ENCODE results near the gene CEMIP.

The CEMIP gene

DNA sequence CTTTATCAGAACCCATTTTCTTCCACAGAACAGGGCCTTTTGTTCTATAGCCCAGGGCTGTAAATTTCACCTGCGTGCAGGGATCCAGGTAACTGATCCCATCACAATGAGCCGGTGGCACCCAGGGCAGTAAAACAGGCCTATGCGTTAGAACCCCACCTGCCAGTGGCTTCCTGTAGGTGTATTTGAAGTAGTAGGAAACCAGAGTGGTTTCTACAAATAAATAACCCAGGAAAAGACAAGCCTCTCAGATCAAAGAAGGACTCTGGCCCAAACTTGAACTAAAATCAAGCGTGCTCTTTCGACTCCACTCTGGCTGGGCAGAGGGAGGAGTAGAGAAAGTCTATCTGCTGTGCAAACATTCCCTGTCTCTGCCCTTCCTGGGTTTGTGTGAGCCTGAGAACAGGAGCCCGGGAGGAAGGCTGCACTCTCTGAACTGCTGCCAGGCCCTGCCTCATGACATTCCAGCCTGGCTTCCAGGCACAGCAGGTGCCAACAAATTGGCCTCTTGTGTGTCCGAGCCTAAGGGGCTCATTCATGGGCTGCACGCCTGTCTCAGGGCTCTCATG lies 77.7 kb downstream of the CEMIP start:
- peak; percentile 48 for DNase-seq

DNA sequence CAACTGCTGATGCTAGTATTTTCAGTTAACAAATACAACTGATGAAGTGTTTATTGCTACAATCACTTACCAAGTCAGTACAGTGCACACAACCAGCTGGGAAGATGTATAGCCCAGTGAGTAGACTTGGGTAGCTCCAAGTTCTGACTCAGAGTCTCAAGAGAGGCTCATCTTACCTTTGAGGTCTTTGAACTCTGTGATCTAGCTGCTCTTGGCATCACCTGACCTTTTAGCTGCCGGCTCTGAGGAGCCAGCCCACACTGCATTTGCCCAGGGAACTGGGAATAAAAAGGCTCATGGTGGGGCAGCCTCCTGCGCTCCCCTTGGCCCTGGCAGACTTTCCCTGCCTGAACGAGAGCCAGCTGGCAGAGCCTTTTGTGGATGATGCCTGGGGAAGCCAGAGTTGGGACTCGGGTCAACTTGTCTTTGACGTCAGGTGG lies 82.6 kb downstream of the CEMIP start:
- no peak for DNase-seq

DNA sequence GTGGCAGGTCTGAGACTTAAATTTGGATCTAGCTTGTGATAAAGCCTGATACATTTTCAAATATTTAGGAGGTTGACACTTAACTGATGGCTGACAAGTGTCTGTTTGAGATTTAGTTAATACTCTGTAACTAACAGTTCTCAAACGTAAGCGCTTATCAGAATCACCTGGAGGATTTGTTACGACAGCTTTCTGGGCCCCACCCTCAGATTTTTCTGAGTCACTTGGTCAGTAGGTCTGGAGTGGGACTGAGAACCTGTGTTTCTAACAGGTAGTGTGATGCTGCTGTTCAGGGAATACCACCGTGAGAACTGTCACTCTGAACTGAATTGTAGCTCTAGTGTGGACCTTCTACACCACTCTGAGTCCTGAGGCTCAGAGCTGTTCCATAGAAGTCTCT lies 85.5 kb downstream of the CEMIP start:
- no peak for DNase-seq

DNA sequence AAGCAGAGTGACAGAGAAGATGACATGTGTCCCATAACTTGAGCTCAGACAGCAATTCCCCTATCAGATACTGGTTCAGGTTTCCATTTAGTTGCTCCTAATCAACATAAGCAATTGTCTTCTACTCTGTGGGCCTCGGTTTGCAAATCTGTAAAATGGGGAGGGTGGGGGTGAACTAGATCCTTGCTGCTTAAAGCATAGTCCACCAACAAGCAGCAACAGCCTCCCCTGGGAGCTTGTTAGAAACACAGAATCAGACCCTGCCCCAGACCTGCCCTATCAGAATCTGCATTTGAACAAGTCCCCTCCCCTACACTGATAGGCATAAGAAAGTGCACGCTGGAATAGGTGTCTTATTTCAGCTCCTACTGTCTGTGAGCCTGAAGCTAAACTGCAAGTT lies 87.8 kb downstream of the CEMIP start:
- DNase-seq = no peak

DNA sequence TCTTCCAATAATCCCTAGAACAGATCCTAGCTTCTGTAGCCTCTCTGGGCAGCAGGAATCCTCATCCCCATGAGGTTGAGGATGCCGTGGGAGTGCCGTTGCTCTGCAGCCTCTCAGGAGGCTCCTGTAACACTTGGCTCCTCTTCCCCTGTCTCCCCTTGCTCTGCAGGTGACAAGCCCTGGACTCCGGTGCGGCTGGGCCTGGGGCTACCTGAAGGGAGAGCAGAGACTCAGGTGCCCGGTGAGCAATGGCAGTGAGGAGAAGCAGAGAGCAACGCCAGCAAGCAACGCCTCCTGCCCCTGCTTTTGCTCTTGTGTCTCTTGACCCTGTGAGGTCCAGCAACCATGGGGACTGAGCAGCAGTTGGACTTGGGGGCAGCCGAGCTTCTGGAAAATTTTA lies 91.2 kb downstream of the CEMIP start:
- no peak for DNase-seq

DNA sequence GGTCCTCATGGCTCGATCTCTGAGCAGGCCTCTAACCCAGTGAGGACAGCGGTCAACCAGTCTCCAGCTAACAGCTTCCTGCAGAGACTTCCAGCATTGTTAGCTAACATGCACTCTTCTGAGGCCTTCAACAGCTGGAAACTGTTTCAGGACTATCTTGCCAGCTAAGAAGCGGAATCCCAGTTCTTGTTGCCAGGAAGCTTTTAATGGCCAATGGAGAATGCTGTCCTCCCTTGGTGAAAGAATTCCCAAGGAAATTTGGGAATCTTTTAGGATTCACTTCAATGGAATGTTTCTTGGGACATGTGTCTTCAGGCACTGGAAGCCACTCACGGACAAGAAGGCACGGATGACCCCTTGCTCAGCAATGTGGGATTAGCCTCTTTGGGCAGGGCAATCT lies 91.7 kb downstream of the CEMIP start:
- no peak for DNase-seq

DNA sequence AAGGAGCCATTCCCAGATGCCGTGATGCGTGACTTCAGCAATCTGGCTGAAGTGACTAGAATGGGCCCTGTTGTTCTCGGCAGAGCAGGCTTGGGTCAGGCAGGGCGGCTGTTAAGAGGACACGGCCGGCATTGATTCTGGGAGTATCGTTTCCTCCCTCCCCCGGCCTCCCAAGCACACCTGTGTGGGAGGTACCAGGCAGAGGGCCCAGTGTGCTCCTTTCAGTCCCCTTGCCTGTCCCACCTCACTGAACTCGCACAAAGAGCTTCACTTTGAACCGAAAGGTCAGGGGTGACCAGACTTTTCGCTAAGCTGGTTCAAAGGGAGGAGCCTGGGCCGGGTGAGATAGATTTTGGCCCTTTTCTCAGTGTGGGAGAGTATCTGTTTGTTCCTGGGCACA lies 92.7 kb downstream of the CEMIP start:
- DNase-seq = no peak

DNA sequence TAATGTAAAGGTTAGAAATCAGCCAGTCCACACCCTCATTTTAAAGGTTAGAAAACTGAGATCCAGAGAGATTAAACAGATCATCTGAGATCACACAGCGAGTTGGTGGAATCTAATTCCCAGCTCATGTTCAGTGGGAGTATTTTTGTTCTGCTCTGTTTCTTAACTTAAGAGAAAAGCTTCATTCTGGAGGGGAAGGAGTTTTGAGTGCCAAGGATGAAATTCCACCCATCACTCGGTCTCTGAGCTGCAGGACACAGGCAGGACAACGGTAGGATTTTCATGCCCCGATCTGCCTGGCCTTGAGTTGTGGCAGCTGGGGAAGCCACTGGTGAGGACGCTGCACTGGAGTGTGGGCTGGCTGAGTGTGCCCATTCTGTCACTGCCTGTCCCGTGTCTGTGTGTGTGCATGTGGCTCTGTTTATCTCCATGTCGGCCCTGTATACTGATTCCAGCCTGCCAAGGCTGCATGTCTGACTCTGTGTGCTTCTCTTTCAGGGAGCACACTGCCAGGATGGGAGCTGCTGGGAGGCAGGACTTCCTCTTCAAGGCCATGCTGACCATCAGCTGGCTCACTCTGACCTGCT lies 94.3 kb downstream of the CEMIP start:
- no peak for DNase-seq

DNA sequence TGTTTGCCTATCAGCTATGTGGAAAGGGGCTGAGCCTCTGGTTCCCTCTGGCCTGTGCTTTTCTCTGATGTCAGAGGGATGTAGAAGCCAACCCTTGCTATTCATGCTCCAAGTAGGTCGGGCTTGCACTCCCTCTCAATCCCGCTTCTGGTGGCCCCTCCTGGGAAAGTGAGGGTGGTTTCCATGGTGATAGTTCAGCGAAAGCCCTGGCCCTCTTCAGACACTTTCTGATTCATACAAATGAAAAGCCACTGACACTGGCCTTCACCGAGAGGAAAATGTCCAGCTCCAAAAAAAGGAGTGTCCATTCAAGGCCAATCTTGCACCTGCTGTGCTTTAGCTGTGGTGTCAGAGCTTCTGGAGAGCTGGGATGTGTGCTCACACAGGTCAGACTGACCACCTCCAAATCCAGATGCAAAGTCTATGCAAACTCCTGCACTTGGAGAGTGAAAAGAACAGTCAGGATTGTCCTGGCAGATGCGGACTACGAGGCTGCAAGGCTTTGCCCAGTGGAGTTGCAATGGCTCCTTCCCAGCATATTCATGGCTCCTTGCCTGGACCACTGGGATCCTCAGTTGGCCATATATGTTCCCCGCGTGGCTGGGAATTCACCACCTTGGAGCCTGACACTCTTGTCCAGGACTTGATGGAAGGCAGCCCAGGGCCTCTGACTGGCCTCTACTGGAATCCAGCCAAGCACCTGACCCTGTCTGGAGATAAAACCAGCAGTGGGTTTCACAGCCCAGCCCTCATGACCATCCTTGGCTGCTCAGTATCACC lies 96.6 kb downstream of the CEMIP start:
- DNase-seq = no peak

DNA sequence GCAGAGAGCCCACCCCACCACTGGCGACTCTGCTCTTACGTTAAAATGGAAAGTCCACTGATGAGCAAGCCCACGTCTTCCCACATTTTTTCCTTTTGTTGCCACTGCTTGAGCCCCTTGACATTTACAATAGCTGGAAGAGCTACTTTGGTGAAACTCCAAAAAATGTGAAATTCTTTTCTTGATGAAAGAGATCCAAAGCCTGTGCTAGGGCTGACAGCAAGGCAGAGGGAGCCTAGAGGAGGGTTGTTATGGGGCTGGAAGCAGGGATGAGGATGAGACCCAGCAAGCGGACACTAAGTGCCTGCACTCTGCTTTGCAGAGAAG lies 97.1 kb downstream of the CEMIP start:
- DNase-seq = no peak

DNA sequence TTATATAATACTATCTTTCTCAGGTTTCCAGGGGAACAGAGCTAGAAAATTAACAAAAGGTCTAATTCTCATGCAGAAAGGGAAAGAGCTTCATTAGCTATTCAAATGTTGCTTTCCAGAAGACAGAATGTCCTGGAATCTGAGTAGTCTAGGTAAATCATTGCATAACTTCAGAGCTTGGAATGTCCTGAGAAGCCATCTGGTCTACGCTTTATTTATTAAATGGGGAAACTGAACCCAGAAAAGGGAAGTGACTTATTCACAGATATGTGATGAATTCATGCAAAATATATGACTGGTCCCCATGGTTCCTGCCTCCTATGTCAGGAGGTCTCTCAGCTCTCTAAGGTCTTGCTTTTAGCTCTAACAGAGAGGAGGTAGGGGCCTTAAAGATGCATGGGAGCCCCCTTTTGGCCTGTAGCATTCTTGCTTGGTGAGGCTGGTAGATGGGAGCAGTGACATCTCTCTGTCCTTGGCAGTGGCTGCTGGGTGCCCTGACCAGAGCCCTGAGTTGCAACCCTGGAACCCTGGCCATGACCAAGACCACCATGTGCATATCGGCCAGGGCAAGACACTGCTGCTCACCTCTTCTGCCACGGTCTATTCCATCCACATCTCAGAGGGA lies 99.2 kb downstream of the CEMIP start:
- DNase-seq = no peak

DNA sequence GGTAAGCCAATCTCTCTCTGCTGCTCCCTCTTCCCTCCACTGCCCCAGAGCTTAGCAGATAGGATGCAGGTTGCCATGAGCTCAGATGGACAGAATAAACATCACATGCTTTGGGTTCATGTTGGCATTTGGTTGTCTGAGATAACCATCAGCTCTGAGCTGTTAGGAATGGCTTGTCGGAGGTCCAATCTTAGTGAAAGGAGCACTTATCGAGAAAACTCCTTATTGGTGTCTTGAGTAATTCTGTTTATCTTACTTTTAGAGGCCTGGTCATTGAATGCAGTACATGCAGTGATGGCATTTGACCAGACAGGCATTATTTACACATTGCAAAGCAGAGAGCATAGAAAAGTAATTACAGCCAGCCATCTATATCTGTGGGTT lies 99.7 kb downstream of the CEMIP start:
- DNase-seq = no peak

DNA sequence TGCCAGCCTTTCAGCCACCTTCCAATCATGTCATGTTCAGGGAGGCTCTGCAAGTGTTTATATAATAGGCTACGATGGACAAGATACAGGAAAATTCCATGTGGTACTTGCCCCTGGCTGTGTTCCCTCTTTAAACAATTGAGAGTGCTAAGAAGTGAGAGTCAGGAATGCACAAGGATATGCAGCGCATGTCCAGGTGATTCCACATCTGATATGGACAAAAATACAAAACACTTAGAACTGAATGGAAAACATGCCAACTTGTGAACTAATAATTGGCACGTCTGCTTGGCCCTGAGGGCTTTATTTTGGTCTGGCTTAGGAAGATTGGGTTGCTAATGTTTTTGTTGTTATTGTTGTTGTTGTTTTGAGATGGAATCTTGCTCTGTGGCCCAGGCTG lies 100.9 kb downstream of the CEMIP start:
- no peak for DNase-seq

DNA sequence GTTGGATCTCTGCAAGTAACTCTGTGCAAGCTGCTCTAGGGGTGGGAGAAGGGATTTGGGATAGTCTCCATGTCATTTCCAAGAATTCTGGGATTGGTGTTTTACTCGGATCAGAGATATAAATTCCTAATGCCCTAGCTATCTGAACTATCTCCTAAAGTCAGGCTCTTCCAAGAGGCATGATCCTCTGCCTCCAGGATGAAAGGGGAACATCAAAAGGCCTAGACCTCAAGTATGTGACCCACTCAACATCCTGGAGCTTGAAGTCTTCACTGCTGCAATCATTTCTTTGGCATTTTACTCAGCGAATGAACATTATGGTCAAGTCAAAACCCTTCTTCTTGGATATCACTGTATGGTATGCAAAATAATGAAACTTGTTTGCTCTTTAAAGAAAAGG lies 104.5 kb downstream of the CEMIP start:
- no peak for DNase-seq

DNA sequence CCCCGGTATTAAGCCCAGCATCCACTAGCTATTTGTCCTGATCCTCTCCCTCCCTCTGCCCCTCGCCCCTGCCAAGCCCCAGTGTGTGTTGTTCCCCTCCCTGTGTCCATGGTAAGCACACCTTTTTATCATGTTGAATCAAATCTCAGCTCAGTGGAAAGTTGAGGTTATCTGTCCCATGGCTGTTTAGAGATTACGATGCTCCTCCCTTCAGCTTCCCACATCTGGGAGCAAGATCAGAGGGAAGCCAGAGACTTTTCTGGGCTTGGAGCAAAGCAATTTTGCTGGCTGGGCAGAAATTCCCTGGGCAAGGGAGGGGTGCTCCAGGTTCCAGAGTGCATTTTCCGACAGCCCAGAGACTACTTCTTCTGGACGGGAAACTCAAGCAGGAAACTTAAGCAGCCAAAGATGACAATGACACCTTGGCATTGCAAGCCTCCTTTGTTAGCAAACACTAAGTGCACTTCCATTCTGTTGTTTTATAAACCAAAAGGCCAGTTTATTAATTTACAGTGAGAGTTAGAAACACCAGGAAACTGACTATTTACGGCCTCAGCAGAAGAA lies 105.9 kb downstream of the CEMIP start:
- DNase-seq = no peak

DNA sequence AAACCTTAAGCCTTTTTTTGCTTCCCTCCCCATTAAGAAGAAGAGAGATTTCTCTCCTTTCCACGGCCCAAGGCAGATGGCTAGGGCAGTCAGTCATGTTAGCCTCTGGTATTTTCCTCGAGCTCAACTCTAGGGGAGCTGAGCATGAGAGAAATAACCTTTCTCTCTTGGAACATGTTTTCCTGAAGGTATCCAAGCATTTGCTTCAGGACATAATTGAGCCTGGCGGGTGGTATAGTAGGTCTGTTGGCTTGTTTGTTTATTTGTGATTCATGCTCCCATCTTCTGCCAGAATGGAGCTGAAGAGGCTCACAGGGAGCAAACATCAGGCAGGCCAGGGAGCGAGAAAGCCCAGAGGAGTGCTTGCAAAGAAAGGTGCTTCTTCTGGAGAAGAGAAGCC lies 108.0 kb downstream of the CEMIP start:
- DNase-seq = no peak

DNA sequence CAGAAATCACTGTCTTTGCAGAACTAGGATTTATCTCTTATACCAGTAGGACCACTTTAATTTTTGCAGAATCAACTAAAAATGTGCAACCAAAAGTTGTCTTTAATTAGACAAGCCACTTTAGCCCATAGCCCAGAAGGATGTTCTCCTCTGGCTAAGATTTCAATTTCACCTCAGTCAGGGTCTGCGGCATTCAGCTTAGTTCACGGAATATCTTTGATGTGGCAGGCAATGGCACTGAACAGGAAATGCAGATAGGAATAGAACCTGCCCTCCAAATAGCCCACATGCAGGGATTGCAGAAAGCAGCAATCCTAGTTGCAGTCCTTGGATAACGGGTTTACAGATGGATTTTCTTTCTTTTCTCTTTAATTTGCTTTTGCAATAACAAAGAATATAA lies 109.7 kb downstream of the CEMIP start:
- DNase-seq = no peak

DNA sequence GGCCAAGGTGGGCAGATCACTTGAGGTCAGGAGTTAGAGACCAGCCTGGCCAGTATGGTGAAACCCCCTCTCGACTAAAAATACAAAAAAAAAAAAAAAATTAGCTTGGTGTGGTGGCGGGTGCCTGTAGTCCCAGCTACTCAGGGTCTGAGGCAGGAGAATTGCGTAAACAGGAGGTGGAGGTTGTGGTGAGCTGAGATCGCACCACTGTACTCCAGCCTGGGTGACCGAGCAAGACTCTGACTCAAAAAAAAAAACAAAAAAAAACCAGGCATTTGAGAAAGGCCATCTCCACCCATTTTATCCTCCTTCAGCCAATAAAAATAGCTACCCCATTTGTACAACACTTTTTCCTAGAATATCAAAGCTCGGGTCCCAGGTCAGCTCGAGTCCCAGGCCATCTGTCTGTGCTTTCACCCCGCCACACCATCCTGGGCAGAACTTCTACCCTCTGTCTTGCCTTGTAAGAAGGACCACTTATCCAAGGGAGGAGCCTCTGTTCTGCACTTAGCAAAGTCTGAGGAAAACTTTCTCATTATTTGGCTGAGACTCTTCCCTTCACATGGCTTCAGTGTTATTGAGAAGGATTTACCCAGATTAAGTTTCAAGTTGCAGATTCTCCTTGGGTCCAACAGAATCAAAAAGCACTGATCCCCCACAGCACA lies 111.3 kb downstream of the CEMIP start:
- DNase-seq = no peak

DNA sequence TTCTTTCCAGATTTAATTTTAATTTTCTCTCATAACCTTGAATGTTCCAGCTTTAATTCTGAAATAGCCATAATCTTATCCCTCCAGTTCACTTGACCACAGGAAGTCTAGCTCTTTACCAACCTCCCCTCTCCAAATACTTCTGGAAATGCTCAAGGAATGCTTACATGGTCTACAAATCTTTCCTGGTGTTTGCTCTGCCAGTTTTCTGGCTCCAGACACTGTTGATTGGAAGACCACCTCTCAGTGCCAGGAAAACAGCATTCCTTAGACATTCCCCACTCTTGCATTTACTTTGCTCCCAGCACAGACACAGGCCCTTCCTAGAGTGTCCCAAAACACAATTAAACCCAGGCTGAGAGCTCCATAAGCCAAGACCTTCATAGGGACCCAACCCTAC lies 111.8 kb downstream of the CEMIP start:
- no peak for DNase-seq

DNA sequence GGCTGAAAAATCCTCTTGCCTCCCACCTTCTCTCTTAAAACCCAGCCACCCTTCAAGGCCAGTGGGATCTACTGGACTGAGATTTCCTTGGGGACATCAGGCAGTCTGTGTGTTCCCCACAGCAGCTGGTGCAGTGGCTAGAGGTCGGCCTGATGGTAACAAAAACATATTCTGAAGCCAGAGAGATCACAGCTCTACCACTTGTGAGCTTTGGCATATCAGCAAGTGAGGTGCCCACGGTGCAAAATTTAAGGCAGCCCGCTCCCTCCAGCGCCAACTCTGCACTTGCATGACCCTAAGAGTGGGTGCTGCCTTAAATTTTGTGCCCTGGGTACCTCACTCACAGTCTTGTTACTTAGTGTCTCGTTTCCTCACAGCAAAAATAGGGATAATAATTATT lies 113.2 kb downstream of the CEMIP start:
- no peak for DNase-seq

DNA sequence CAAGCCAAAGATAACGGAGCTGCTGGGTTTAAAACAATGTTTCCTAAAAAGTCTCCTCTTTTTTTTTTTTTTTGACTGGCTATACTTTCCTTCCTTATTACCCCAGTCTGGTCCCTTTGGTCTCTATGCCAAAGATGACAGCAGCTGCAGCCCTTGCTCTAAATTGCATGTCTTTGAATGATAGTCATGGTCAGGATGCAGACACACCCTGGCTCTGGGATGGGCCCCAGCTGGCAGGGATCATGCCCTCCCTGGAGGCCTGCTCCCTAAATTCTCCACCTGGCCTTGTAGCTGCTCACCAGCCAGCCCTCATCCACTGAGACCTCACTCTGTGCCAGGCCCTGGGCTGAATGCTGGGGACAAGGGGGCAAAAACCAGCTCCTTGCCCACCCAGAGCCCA lies 114.6 kb downstream of the CEMIP start:
- DNase-seq = no peak

DNA sequence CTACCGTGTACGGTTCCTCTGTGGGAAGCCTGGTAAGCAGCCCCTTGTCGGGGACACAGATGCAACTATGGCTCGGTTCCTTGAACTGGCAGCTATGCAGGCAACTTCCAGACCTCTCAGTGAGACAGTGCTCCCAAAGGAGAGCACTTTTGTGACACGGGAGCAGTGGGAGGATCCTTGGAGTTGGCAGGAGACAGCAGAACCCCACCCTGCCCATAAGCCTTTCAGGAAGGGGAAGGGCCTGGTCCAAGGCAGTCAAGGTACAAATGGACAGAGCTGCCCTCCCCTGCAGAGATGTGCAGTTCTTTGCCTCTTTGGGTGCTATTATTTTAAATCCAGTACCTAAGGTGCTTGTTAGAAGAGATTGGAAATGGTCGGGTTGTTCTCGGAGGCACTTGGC lies 115.9 kb downstream of the CEMIP start:
- no peak for DNase-seq

DNA sequence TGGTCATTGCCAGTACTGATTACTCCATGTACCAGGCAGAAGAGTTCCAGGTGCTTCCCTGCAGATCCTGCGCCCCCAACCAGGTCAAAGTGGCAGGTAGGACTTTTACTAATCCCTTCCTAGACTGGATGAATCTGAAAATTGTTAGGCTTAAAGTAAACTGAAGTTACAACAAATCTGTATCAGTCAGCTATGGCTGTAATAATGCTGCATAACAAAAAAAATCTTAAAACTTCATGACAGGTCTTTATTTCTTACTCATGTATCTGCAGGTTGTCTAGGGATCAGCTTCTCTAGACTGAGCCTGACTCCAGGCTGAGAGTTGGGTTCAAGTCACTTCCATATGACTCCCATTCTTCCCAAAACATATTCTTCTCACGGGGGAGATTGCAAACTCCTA lies 116.8 kb downstream of the CEMIP start:
- no peak for DNase-seq

DNA sequence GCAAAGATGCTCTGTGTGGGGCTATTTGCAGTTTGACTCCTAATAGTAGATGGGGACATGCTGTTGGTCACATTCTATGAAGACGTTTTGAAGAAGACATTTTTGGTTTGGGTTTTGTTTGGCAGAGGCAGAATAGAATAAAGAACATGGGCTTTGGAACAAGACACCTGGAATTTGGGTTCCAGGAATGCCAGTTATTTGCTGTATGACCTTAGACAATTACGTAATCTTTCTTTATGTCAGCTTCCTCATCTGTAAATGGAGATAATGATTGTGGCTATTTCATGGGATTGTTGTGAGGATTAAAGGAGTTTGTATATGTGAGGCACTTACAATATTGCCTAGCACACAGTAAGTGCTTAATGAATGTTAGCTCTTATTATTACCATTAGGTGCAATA lies 118.9 kb downstream of the CEMIP start:
- DNase-seq = no peak

All from NCI-H1417 treated with DMSO at 0.1 percent for 48 hours (cell line).